GM10266 (cell line): ENCODE results near the gene NEURL1B.

ENCODE experiments used
- DNase-seq: peaks from one replicate; pipeline ENCODE4 v3.0.0; 2012; ENCODE audit errors: extremely low spot score
- TF ChIP-seq, protein P1 (sequence below): IDR thresholded peaks from 2 replicates; pipeline ENCODE4 v1.5.1; 2012; ENCODE audit warnings: mild to moderate bottlenecking, low read depth; ENCODE audit not compliant: control insufficient read depth, insufficient read depth; ENCODE audit errors: missing control alignments

The NEURL1B gene

DNA sequence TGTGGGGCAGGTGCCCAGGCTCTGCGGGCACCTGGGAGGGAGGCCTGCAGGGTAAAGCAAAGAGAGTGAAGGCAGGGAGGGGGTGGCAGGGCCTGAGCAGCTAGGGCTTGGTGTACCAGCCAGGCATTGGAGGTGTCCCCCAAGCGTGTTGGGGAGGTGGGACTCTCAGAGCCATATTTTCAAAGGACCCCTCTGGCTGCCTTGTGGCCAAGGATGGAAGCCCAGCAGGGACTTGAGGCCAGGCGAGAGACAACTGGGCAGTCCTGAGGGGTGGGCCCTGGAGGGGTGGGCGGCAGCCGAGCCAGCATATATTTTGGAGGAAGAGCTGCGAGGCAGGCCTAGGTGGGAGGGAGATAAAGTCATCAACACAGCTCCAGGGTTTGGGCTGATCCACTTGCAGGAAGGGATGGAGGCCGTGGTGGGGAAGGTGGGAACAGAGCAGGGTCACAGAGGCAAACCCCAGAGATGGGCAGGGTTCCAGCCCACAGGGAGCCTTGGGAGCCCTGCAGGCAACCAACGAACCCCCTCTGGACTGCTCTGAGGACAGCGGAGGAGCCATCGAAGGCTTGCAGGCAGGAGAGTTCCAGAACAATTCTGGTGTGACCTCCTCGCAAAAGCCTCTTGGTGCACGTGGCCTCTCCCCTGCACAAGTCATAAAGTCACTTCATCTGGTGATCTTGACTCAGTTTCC lies 94.2 kb downstream of the NEURL1B start:
- DNase-seq, result no peak
- TF ChIP-seq, protein P1, sequence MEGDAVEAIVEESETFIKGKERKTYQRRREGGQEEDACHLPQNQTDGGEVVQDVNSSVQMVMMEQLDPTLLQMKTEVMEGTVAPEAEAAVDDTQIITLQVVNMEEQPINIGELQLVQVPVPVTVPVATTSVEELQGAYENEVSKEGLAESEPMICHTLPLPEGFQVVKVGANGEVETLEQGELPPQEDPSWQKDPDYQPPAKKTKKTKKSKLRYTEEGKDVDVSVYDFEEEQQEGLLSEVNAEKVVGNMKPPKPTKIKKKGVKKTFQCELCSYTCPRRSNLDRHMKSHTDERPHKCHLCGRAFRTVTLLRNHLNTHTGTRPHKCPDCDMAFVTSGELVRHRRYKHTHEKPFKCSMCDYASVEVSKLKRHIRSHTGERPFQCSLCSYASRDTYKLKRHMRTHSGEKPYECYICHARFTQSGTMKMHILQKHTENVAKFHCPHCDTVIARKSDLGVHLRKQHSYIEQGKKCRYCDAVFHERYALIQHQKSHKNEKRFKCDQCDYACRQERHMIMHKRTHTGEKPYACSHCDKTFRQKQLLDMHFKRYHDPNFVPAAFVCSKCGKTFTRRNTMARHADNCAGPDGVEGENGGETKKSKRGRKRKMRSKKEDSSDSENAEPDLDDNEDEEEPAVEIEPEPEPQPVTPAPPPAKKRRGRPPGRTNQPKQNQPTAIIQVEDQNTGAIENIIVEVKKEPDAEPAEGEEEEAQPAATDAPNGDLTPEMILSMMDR, result no peak

DNA sequence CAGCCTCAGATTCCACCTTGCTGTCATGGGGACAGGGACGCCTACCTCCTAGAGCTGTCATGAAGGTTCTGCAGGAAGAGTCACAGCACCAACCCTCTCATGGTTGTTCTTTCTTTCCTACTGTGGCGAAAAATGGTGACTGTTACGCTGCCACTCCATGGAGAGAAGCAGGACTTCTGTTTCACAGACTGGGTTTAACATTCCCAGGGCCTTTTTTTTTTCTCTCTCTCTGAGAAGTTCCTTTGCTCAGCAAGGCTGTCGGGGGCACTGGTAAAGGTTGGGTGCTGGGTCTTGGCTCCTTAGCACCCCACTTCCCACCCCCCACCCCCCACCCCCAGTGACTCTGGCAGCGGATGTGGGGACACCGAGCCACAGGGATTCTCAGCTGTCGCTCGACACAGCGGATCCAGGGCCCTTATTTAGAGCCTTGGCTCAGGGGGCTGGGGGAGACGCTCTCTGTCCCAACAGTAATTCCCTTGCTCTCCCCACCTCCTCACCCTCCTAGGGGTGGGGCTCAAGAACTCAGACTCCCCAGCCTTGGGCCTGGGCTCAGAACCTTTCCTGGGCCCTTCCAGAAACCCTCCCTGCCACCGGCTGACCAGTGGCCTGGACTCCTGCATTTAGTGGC lies 95.6 kb downstream of the NEURL1B start:
- DNase-seq, result no peak
- TF ChIP-seq, protein P1, result no peak

DNA sequence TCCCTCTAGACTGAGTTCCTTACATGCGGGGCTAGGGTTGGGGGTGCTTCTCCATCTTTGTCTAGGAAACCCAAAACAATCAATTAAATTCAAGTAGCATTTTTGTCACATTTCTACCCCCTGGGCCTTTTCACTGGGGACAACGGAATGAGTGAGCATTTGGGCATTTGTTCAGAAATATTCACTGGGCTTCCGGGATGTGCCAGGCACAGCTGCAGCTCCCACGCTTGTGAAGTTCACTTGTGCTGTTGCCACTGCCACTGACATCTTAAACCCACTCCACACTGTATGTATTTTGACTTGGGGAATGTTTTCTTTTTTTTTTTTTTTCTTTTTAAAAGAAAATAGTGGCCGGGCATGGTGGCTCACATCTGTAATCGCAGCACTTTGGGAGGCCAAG lies 98.3 kb downstream of the NEURL1B start:
- TF ChIP-seq, protein P1, result no peak
- DNase-seq, result no peak

DNA sequence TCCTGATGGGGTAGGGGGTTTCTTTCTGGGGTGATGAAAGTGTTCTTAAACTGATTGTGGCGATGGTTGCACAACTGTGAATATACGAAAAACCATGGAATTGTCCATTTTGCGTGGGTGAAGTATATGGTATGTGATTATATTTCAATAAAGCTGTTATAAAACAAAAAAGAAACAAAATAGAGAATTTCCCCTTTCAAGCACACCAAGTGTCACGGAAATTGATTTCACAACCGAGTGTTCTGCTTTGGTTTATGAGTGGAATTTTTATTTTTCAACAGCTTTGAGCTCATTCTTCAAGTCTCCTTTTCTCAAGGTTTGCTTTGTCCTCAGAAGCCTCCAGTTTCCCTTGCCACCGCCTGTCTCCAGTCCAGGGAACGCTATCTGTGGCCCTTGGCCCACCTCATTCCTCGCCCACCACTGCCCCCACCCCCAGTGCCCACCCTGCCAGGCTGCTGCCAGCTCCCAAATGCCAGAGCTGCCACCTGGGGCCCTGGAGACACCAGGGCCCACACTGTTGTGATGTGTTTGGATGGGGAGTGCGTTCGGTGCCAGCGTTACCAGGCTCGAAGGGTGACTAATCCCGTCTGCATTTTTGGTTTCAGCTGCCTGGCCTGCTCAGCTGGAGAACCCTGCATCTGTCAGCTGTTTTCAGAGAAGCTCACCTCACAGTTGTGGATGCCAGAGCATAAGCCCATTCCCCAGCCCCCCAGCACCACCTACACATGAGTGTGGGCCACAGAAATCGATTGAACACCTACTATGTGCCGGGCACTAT lies 99.6 kb downstream of the NEURL1B start:
- no peak for DNase-seq
- TF ChIP-seq, protein P1, result no peak
